MG63 (cell line): ENCODE results near the gene RPLP2. TPM values are rescaled to one million over a fixed set of nuclear protein-coding genes. Genes with fewer than 3 reads are reported as not detected.
A peak's percentile ranks its signal among the peaks of the same experiment; 100 is the strongest.

Experiments
- DNase-seq: peaks from one replicate; pipeline ENCODE4 v3.0.0-alpha.2; 2020
- H3K27me3 ChIP-seq: fragments of 250-450 bp; sonication (Bioruptor Pico); 2 replicates; pipeline ENCODE4 v1.5.1; 2020; ENCODE audit warnings: mild to moderate bottlenecking, moderate library complexity
- H3K36me3 ChIP-seq: fragments of 250-450 bp; sonication (Bioruptor Pico); 2 replicates; pipeline ENCODE4 v1.5.1; 2020; ENCODE audit warnings: mild to moderate bottlenecking, moderate library complexity
- H3K4me3 ChIP-seq: fragments of 250-450 bp; sonication (Bioruptor Pico); 2 replicates; pipeline ENCODE4 v1.5.1; 2020; ENCODE audit warnings: mild to moderate bottlenecking, moderate library complexity
- H3K9me3 ChIP-seq: fragments of 250-450 bp; sonication (Bioruptor Pico); 2 replicates; pipeline ENCODE4 v1.5.1; 2020; ENCODE audit warnings: mild to moderate bottlenecking, moderate library complexity
- total RNA-seq: library from RNA; depleted of rRNA; stranded (reverse); fragments of >200 nt; shearing (Covaris generic); gene quantifications from 2 replicates; pipeline ENCODE4 v1.2.3, GENCODE V29; 2014; ENCODE audit warnings: low replicate concordance

Gene RPLP2
- total RNA-seq, 1 experiment from 2014 or later = 770 TPM

DNA sequence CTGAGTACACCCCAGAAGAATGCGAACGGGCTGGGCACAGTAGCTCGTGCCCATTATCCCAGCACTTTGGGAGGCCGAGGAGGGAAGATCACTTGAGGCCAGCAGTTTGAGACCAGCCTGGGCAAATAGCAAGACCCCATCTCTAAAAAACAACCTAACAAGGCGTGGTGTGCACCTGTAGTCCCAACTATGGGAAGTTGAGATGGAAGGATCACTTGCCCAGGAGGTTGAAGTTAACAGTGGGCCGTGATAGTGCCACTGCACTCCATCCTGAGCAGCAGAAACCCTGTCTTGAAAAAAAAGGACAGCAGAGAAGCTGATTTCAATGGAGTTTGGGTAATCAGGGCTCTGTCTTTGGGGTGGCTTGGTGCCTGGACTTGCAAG lies 3.3 kb downstream of the RPLP2 start:
- Histone ChIP-seq H3K36me3 (peaks cover 59% of the 10 kb centered on the region), H3K9me3 (no peaks in the 10 kb centered on the region), H3K4me3 (no peak overlapping the region), H3K27me3 (no peaks in the 10 kb centered on the region)
- no peak for DNase-seq

DNA sequence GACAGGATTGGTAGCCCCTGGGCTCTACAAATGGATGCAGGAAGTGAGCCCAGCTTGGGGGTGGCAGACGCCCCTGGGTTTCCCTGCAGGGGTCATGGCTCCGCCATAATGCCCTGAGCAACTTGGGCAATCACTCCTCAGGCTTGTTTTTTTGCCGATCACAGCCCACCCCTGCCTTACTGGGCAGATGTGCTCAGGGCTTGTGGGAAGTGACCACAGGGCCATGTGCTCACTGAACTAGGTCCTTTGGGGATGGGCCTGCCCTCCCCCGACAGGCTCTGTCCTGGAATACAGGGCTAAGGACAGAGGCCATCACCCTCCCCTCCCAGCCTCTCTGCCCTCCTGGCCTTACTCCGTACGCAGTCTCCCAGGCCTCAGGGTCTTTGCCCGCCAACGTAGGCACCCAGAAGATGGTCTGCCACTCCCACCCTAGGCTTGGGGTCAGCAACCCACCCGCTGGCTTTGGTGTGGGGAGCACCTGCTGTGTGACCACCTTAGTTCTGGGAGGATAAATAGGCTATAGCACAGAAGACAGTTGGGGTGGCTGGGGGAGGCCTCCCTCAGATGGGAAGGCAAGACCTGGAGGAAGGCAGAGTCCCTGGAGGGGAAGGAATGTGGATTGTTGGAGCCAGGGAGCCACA lies 3.8 kb downstream of the RPLP2 start:
- peaks cover 59% of the 10 kb centered on the region for H3K36me3 ChIP-seq
- no peaks in the 10 kb centered on the region for H3K27me3 ChIP-seq
- H3K9me3 ChIP-seq = no peaks in the 10 kb centered on the region
- H3K4me3 ChIP-seq = no peak overlapping the region
- DNase-seq = no peak

DNA sequence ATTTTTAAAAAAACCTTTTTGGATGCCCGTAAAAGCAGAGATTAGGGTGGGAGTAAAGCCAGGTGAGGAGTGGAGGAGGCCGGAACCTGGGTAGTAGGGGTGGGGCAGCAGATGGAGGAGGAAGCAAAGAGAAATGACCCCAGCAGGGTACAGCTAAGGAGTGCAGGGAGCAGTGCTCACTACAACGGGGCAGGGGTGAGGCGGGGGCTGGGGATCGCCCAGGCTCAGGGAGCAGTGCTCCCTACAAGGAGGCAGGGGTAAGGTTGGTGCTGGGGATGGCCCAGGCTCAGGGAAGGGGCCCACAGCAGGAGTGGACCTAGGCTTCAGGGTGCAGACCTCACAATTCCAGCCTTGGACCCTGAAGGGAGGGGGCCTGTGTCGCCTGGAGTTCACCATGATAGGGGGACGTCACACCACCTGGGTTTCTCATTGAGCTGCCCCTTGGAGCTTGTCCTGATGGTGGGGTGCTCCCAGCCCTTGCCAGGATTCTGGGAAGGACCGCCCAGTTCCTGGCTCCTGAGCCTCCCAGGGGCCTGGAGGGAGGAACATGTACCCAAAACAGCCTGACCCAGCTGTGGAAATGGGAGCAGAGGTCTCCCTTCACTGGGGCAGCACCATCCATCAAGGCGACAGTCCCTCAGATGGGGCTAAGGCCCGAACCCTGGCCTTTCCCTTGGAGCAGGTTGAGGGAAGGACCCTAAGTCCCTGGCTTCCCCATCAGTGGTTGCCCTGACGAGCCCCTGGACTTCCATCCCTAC lies 6.1 kb downstream of the RPLP2 start:
- H3K27me3 ChIP-seq = no peaks in the 10 kb centered on the region
- H3K36me3 ChIP-seq = peaks cover 46% of the 10 kb centered on the region
- no peaks in the 10 kb centered on the region for H3K9me3 ChIP-seq
- H3K4me3 ChIP-seq = no peak overlapping the region
- DNase-seq = no peak

DNA sequence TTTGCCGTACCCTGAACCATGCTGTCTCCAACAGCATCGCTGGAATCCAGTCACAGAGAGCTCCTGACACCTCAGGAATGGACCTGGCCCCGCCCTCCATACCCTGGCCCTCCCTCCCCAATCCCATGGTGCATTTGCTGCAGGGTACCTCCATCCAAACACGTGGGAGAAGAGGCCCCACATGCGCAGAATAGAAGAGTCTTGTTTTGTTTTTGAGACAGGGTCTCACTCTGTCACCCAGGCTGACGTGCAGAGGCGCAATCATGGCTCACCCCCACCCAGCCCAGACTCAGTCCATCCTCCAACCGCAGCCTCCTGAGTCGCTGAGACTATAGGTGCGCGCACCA lies 6.6 kb downstream of the RPLP2 start:
- DNase-seq = no peak
- Histone ChIP-seq H3K9me3 (no peaks in the 10 kb centered on the region), H3K36me3 (peaks cover 41% of the 10 kb centered on the region), H3K27me3 (no peaks in the 10 kb centered on the region), H3K4me3 (no peak overlapping the region)

DNA sequence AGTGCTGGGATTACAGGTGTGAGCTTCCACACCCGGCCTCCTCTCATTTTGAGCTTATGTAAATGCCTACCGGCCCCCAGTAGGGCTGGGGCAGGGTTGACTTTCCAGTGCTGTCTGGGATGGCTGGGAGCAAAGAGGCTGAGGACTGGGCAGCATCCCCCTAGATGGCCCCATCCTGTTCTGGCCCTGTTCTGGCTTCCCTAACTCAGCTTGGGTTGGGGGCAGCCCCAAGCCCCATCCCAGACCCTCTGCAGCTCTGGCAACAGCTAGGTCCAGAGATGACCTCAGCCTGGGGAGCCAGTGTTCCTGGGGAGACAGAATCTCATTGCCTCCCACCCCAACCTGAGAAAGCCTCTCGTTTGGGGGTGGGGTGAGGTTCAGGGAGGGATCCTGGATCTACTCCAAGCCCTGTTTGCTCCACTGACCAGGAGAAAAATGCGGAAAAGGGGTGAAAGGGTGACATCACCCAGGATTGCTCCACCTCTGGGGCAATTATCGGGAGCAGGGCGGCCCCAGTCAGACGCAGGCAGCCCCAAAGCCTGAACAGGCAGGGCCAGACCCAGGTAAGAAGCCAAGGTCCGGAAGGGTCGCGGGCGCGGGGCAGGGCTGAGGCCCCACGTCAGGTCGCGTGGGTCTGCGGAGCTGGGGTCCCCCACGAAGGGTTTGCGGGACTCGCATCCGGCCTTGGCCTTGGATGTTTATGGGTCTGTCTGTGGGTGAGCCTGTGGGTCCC lies 8.8 kb downstream of the RPLP2 start, which contains the start of gene PNPLA2:
TSS of gene PNPLA2 (plus strand) at position 519 of the 733 bp plus-strand sequence. CDS start 805 bp downstream, outside the sequence.
- DNase-seq = no peak

DNA sequence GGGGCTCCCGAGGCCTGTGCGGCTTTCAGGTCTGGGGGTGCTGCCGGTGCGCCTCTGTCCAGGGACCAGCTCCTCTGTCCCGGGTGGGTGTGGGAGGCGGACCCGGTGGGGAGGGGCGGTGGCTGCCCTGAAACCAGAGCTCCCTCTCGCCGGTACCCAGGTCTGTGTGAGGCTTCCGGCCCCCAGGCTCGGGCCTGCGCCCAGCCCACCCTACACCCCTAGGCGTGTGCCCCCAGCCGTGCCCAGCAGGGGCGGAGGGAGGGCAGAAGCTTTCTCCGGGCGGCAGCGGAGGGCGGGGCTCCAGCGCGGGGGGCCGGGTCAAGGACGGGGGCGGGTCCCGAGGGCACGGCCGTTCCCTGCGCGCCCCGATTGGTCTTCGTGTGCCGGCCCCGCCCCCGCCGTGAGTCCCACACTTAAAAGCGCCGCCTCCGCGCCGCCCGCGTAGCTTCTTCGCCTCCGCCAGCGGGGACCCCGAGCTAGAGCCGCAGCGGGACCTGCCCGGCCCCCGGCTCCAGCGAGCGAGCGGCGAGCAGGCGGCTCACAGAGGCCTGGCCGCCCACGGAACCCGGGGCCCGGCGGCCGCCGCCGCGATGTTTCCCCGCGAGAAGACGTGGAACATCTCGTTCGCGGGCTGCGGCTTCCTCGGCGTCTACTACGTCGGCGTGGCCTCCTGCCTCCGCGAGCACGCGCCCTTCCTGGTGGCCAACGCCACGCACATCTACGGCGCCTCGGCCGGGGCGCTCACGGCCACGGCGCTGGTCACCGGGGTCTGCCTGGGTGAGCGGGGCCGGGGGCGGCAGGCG lies 9.6 kb downstream of the RPLP2 start:
- H3K9me3 ChIP-seq = no peaks in the 10 kb centered on the region
- H3K4me3 ChIP-seq = peak overlapping the region; percentile 57
- H3K36me3 ChIP-seq = peaks cover 28% of the 10 kb centered on the region
- H3K27me3 ChIP-seq = no peaks in the 10 kb centered on the region
- DNase-seq = peak; percentile 88

More for the DNA sequence above, 8.8 kb downstream of the RPLP2 start, which contains the start of gene PNPLA2:
- H3K4me3 ChIP-seq = peak within 1 kb of the TSS; percentile 57
- peaks cover 29% of the 10 kb centered on the region for H3K36me3 ChIP-seq
- H3K9me3 ChIP-seq = no peaks in the 10 kb centered on the region
- no peaks in the 10 kb centered on the region for H3K27me3 ChIP-seq

DNA sequence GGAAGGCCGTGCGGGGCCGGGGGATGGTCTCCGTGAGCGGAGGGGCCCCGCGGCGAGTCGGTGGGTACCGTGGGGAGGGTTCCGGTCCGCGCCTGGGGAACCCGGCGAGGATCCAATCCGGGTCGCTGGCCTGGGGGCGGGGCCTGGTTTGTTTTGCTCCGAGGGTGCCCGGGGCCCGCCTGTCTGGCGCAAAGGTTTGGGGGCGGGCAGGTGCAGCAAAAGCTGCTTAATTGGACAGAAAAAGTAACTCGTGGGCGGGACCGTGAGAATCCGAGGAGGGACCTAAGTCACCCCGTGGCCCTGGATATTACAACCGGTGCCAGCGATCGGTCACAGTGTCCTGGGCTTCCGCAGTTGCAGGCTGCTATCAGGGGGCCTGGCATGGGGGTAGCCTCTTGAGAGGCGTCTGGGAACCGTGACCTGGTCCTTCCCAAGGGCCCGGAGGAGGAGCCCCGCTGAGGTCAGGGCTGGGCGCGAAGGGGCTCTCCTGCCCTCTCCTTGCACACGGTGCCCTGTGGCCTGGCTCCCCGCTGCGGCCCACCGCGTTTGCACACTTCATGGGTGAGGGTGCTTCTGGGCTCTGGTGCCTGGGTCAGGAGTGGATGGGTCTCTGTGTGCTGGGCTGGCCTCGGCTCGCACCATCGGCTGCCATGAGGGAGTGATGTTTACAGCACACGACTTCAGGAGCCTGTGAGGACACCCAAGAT lies 10.3 kb downstream of the RPLP2 start:
- Histone ChIP-seq H3K27me3 (no peaks in the 10 kb centered on the region), H3K36me3 (peaks cover 27% of the 10 kb centered on the region), H3K4me3 (peak overlapping the region; percentile 57), H3K9me3 (no peaks in the 10 kb centered on the region)
- DNase-seq = peak; percentile 82

DNA sequence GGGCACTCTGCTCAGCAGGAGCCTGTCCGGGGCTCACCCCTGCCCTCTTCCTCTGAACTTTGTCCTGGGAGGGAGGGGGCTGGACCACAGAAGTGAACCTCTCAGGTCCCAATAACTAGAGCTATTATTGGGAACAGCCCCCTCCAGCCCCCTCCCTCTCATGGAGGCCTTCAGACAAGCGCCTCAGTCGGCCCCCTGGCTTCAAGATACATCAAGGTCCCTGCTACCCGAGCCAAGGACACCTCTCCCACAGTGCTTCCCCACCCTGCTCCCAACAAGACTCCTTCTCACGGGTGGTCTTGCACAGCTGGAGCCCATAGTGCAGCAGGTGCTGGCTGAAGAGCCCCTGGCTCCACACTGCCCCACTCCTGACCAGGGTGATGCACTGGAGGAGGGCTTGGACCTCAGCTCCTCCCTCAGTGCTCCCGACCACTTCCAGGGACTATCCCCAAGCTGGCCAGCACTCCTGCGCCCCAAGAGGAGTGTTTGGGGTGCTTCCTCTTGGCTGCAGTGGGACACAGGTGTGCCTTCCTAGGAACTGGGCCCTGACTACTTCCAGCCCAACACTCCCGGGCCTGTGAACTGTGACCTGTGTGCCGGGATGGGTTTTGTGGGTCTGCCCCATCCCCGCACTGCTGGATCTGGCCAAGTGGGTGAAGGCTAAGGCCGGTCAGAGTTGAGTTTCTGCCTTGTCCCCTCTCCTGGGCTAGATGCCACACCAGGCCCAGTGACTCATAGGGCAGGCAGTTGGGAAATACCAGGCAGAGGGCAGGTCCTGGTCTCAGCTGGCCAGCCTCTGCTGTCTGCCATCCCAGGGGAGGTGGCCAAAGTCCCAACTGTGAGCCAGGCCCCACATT lies 11.1 kb downstream of the RPLP2 start:
- DNase-seq = peak; percentile 94
- H3K9me3 ChIP-seq = no peaks in the 10 kb centered on the region
- no peaks in the 10 kb centered on the region for H3K27me3 ChIP-seq
- peaks cover 25% of the 10 kb centered on the region for H3K36me3 ChIP-seq
- peak overlapping the region; percentile 57 for H3K4me3 ChIP-seq

DNA sequence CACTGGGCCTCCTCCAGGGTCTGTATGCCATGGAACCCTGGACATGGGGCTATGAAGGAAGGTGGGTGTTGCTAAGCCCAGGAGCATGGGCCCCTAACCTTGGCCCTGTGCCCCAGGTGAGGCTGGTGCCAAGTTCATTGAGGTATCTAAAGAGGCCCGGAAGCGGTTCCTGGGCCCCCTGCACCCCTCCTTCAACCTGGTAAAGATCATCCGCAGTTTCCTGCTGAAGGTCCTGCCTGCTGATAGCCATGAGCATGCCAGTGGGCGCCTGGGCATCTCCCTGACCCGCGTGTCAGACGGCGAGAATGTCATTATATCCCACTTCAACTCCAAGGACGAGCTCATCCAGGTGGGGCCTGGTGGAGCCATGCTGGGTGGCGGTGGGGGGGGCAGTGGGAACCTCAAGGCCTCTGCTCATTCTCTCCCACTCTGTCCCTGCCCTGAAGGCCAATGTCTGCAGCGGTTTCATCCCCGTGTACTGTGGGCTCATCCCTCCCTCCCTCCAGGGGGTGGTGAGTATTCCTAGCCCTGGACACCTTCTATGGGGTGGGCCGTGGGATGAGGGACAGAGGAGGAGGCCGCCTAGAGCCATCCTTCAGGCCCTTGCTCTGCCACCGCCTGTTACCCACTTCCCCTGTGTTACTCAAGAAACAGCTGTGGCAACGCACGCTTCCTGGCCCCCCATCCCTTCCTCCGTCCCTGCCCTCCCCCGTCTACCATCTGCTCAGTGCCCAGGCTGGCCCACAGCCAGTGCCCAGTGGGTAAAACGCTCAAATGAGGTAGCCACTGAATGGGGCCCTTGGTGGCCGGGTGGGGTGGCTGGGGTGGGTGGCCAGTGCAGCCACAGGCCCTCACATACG lies 12.0 kb downstream of the RPLP2 start:
- no peaks in the 10 kb centered on the region for H3K9me3 ChIP-seq
- no peak for DNase-seq

DNA sequence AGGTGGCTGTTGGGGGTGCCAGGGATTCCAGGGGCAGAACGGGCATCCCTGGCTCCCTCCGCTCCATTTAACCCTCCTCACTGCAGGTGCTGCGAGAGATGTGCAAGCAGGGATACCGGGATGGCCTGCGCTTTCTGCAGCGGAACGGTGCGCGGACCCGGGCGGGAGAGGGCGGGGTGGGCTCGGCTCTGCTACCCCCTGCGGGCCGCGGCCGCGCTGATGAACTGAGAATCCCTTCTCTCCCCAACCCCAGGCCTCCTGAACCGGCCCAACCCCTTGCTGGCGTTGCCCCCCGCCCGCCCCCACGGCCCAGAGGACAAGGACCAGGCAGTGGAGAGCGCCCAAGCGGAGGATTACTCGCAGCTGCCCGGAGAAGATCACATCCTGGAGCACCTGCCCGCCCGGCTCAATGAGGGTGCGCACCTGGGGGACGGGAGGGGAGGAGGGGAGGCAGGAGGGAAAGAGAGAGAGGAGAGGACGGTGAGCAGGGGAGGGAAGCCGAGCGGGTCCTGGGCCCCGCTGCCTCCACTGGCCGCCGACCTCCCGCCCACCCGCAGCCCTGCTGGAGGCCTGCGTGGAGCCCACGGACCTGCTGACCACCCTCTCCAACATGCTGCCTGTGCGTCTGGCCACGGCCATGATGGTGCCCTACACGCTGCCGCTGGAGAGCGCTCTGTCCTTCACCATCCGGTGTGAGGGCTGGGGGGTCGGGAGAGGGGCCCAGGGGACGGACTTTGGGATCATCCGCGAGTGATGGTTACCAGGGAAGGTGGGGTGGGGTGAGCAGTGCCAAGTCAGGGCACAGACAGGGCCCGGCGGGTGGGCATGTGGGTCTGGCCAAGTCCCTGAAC lies 13.9 kb downstream of the RPLP2 start:
- H3K27me3 ChIP-seq = no peaks in the 10 kb centered on the region
- no peak overlapping the region for H3K4me3 ChIP-seq
- peaks cover 25% of the 10 kb centered on the region for H3K36me3 ChIP-seq
- no peaks in the 10 kb centered on the region for H3K9me3 ChIP-seq
- DNase-seq = no peak

More for the DNA sequence above, 12.0 kb downstream of the RPLP2 start:
- peak overlapping the region; percentile 57; the same call in 1 of the 2 replicates for H3K4me3 ChIP-seq
- H3K36me3 ChIP-seq = peaks cover 25% of the 10 kb centered on the region
- no peaks in the 10 kb centered on the region for H3K27me3 ChIP-seq

DNA sequence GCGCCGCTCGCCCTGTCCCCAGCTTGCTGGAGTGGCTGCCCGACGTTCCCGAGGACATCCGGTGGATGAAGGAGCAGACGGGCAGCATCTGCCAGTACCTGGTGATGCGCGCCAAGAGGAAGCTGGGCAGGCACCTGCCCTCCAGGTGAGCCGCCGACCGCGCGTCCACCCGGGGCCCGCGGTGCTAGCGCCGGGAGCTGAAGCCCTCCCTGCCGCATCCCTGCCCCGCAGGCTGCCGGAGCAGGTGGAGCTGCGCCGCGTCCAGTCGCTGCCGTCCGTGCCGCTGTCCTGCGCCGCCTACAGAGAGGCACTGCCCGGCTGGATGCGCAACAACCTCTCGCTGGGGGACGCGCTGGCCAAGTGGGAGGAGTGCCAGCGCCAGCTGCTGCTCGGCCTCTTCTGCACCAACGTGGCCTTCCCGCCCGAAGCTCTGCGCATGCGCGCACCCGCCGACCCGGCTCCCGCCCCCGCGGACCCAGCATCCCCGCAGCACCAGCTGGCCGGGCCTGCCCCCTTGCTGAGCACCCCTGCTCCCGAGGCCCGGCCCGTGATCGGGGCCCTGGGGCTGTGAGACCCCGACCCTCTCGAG lies 14.6 kb downstream of the RPLP2 start:
- H3K36me3 ChIP-seq = peaks cover 25% of the 10 kb centered on the region
- no peaks in the 10 kb centered on the region for H3K9me3 ChIP-seq
- no peak for DNase-seq
- H3K27me3 ChIP-seq = no peaks in the 10 kb centered on the region
- H3K4me3 ChIP-seq = no peak overlapping the region

DNA sequence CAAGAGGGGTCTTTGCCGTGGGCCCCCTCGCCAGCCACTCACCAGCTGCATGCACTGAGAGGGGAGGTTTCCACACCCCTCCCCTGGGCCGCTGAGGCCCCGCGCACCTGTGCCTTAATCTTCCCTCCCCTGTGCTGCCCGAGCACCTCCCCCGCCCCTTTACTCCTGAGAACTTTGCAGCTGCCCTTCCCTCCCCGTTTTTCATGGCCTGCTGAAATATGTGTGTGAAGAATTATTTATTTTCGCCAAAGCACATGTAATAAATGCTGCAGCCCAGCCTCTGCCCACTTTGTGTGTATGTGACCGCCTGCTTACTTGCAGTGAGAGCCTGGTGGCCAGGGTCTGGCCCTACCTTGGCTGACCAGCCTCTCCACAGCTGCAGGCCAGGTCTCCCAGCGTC lies 15.2 kb downstream of the RPLP2 start:
- Histone ChIP-seq H3K36me3 (peaks cover 25% of the 10 kb centered on the region), H3K4me3 (no peak overlapping the region), H3K27me3 (no peaks in the 10 kb centered on the region), H3K9me3 (no peaks in the 10 kb centered on the region)
- DNase-seq = no peak

DNA sequence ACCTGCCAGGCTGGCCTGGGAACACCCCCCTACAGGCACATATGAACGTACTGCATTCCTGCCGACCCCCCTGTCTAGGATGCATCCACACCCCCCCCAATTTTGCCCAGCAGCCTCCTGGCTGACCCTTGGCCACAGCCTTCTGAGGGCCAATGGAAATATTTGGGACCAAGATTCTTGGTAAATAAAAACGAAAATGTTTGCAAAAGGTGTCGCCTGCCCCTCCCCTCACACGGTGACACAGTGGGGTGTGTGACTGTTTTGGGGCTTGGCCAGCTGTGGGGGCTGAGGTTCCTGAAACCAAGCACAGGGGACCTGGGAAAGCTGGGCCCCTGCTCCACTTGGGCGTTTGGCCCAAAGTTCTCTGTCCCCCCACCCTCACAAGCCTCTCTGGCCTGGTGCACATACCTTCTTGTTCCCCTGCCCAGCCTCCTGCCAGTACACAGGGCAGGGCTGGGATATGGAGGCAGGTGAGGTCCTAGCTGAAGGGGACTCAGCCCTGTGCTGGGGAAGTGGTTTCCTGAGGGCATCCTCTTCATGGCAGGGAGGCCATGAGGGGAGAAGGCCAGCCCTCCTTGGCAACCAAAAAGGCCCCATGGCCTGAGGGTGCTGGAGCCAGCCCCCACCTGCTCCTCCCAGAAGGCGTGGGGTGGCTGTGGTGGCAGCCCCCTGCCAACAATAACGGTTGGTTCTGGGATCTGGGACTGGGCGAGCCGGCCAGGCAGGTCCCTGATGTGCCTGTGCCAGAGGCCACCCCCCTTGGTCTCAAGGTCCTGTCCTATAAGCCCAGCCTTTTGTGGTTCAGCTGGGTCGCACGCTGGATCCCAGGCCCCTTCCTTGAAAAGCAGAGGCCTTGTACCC lies 15.8 kb downstream of the RPLP2 start:
- Histone ChIP-seq H3K36me3 (peaks cover 25% of the 10 kb centered on the region), H3K9me3 (no peaks in the 10 kb centered on the region), H3K4me3 (no peak overlapping the region), H3K27me3 (no peaks in the 10 kb centered on the region)
- no peak for DNase-seq
